CD4-positive, alpha-beta T cell treated with Interleukin-6 for 4 hours (primary cell): ENCODE data around the gene CCDC92B.

ENCODE experiments used
- DNase-seq: peaks from one replicate; pipeline ENCODE4 v3.0.0-alpha.2; 2020; ENCODE audit warnings: mixed read lengths

CCDC92B gene

GRCh38 chr17:2718150-2718938 is 31.1 kb downstream of the CCDC92B start:
- no peak for DNase-seq

GRCh38 chr17:2716649-2717048 is 32.8 kb downstream of the CCDC92B start:
- DNase-seq: no peak

GRCh38 chr17:2713881-2714280 is 35.6 kb downstream of the CCDC92B start:
- DNase-seq: no peak

GRCh38 chr17:2712300-2713043 is 37.0 kb downstream of the CCDC92B start:
- no peak for DNase-seq

GRCh38 chr17:2711608-2712299 is 37.7 kb downstream of the CCDC92B start, which contains the start of gene CLUH:
Gene CLUH, minus strand, starts transcription at chr17:2711764. Its CDS starts 103 bp downstream, at chr17:2711661.
- peak; percentile 96 for DNase-seq

- DNase-seq: peak; percentile 34
Measured at GRCh38 chr17:2710803-2711607, 38.4 kb downstream of the CCDC92B start.

- DNase-seq: no peak
Measured at GRCh38 chr17:2710071-2710802, 39.2 kb downstream of the CCDC92B start.

GRCh38 chr17:2709183-2709661 is 40.2 kb downstream of the CCDC92B start:
- DNase-seq: no peak

GRCh38 chr17:2708585-2709182 is 40.8 kb downstream of the CCDC92B start:
- DNase-seq: no peak

- no peak for DNase-seq
Measured at GRCh38 chr17:2707721-2708584, 41.5 kb downstream of the CCDC92B start.

- DNase-seq: no peak
Measured at GRCh38 chr17:2706911-2707510, 42.4 kb downstream of the CCDC92B start.

GRCh38 chr17:2705888-2706795 is 43.3 kb downstream of the CCDC92B start:
- DNase-seq: no peak

- no peak for DNase-seq
Measured at GRCh38 chr17:2705263-2705662, 44.2 kb downstream of the CCDC92B start.

- no peak for DNase-seq
Measured at GRCh38 chr17:2704890-2705248, 44.6 kb downstream of the CCDC92B start.

- DNase-seq: no peak
Measured at GRCh38 chr17:2704031-2704889, 45.2 kb downstream of the CCDC92B start.

- no peak for DNase-seq
Measured at GRCh38 chr17:2703606-2704005, 45.8 kb downstream of the CCDC92B start.

- no peak for DNase-seq
Measured at GRCh38 chr17:2703181-2703580, 46.3 kb downstream of the CCDC92B start.
